HAP-1 (cell line): ENCODE data around the gene SPRED2.

ENCODE experiments used
- DNase-seq, 2 experiments: peaks; one replicate each; pipeline ENCODE4 v3.0.0-alpha.2; 2016 to 2020; ENCODE audit warnings: low spot score in 2 of 2
- H3K27me3 ChIP-seq: fragments of 250-450 bp; sonication (Bioruptor Pico); 2 replicates; pipeline ENCODE4 v1.5.1; 2020; ENCODE audit warnings: low read depth, mild to moderate bottlenecking, moderate library complexity
- H3K36me3 ChIP-seq: fragments of 250-450 bp; sonication (Bioruptor Pico); replicated peaks from 2 replicates; pipeline ENCODE4 v1.5.1; 2020; ENCODE audit warnings: mild to moderate bottlenecking
- H3K4me1 ChIP-seq: fragments of 250-450 bp; sonication (Bioruptor Pico); 2 replicates; pipeline ENCODE4 v1.5.1; 2020; ENCODE audit warnings: mild to moderate bottlenecking
- H3K4me3 ChIP-seq: fragments of 250-450 bp; sonication (Bioruptor Pico); 2 replicates; pipeline ENCODE4 v1.5.1; 2020; ENCODE audit warnings: mild to moderate bottlenecking, moderate library complexity
- H3K9me3 ChIP-seq: fragments of 250-450 bp; sonication (Bioruptor Pico); 2 replicates; pipeline ENCODE4 v1.5.1; 2020; ENCODE audit warnings: mild to moderate bottlenecking, moderate library complexity
- in situ Hi-C: fragments of 300-500 bp; cut with MboI; formaldehyde crosslinking; loops from 3 replicates; pipeline ENCODE4 v1.14.3; 2020; ENCODE audit warnings: low sequenced_read_pairs, inconsistent platforms, mixed read lengths

SPRED2 gene

GRCh38 chr2:65432227-65433190 lies at the start of gene SPRED2:
TSS of gene SPRED2 (minus strand) at chr2:65432599. CDS start at chr2:65431987, 612 bp downstream.
- Histone ChIP-seq H3K36me3 (no peaks in the 10 kb centered on the region; the same call in 1 of the 2 replicates), H3K4me1 (peaks cover 14% of the 10 kb centered on the region), H3K9me3 (no peaks in the 10 kb centered on the region), H3K4me3 (peak within 1 kb of the TSS; percentile 93), H3K27me3 (no peaks in the 10 kb centered on the region)
- in situ Hi-C loops, result no loop called here
- DNase-seq, result peak; percentile 93 to 96

GRCh38 chr2:65481961-65482360 lies 49.6 kb upstream of the SPRED2 start:
- Histone ChIP-seq H3K9me3 (no peaks in the 10 kb centered on the region), H3K27me3 (0 out of 2 replicates have a peak, but pooled peaks cover 3% of the 10 kb centered on the region), H3K4me1 (no peaks in the 10 kb centered on the region), H3K36me3 (no peaks in the 10 kb centered on the region), H3K4me3 (no peak overlapping the region)
- no peak for DNase-seq
- in situ Hi-C loops, result no loop called here

GRCh38 chr2:65479524-65479923 lies 47.1 kb upstream of the SPRED2 start:
- no peaks in the 10 kb centered on the region for H3K36me3 ChIP-seq
- H3K4me1 ChIP-seq, result no peaks in the 10 kb centered on the region
- no peak overlapping the region for H3K4me3 ChIP-seq
- no peak for DNase-seq
- H3K9me3 ChIP-seq, result no peaks in the 10 kb centered on the region
- H3K27me3 ChIP-seq, result 0 out of 2 replicates have a peak, but pooled peaks cover 3% of the 10 kb centered on the region
- in situ Hi-C loops, result no loop called here

GRCh38 chr2:65478498-65479135 lies 46.2 kb upstream of the SPRED2 start:
- Histone ChIP-seq H3K4me3 (no peak overlapping the region), H3K36me3 (no peaks in the 10 kb centered on the region), H3K4me1 (no peaks in the 10 kb centered on the region), H3K9me3 (no peaks in the 10 kb centered on the region), H3K27me3 (0 out of 2 replicates have a peak, but pooled peaks cover 3% of the 10 kb centered on the region)
- in situ Hi-C loops, result no loop called here
- DNase-seq, result no peak

GRCh38 chr2:65477590-65477989 lies 45.2 kb upstream of the SPRED2 start:
- H3K36me3 ChIP-seq, result no peaks in the 10 kb centered on the region
- H3K4me1 ChIP-seq, result no peaks in the 10 kb centered on the region
- no peak overlapping the region for H3K4me3 ChIP-seq
- no peak for DNase-seq
- H3K9me3 ChIP-seq, result no peaks in the 10 kb centered on the region
- H3K27me3 ChIP-seq, result 0 out of 2 replicates have a peak, but pooled peaks cover 3% of the 10 kb centered on the region
- in situ Hi-C loops, result no loop called here

- in situ Hi-C loops, result no loop called here
- 0 out of 2 replicates have a peak, but pooled peaks cover 3% of the 10 kb centered on the region for H3K27me3 ChIP-seq
- no peaks in the 10 kb centered on the region for H3K36me3 ChIP-seq
- no peak overlapping the region for H3K4me3 ChIP-seq
- no peaks in the 10 kb centered on the region for H3K9me3 ChIP-seq
- H3K4me1 ChIP-seq, result no peaks in the 10 kb centered on the region
- no peak for DNase-seq
Observed at GRCh38 chr2:65476778-65477177, 44.4 kb upstream of the SPRED2 start.

GRCh38 chr2:65475000-65475399 lies 42.6 kb upstream of the SPRED2 start:
- no peaks in the 10 kb centered on the region for H3K9me3 ChIP-seq
- in situ Hi-C loops, result no loop called here
- no peaks in the 10 kb centered on the region for H3K36me3 ChIP-seq
- no peaks in the 10 kb centered on the region for H3K4me1 ChIP-seq
- H3K27me3 ChIP-seq, result 0 out of 2 replicates have a peak, but pooled peaks cover 3% of the 10 kb centered on the region
- no peak overlapping the region for H3K4me3 ChIP-seq
- no peak for DNase-seq

GRCh38 chr2:65473045-65473444 lies 40.6 kb upstream of the SPRED2 start:
- H3K9me3 ChIP-seq, result no peaks in the 10 kb centered on the region
- in situ Hi-C loops, result no loop called here
- no peak for DNase-seq
- H3K4me1 ChIP-seq, result no peaks in the 10 kb centered on the region
- H3K36me3 ChIP-seq, result no peaks in the 10 kb centered on the region
- H3K4me3 ChIP-seq, result no peak overlapping the region
- 0 out of 2 replicates have a peak, but pooled peaks cover under 1% of the 10 kb centered on the region for H3K27me3 ChIP-seq

- Histone ChIP-seq H3K36me3 (no peaks in the 10 kb centered on the region), H3K9me3 (no peaks in the 10 kb centered on the region), H3K27me3 (no peaks in the 10 kb centered on the region), H3K4me3 (no peak overlapping the region), H3K4me1 (no peaks in the 10 kb centered on the region)
- in situ Hi-C loops, result no loop called here
- no peak for DNase-seq
Observed at GRCh38 chr2:65471409-65471808, 39.0 kb upstream of the SPRED2 start.

GRCh38 chr2:65466551-65466950 lies 34.2 kb upstream of the SPRED2 start:
- H3K36me3 ChIP-seq, result no peaks in the 10 kb centered on the region
- in situ Hi-C loops, result no loop called here
- H3K9me3 ChIP-seq, result no peaks in the 10 kb centered on the region
- H3K27me3 ChIP-seq, result no peaks in the 10 kb centered on the region
- no peak for DNase-seq
- no peak overlapping the region for H3K4me3 ChIP-seq
- no peaks in the 10 kb centered on the region for H3K4me1 ChIP-seq

GRCh38 chr2:65465857-65466256 lies 33.5 kb upstream of the SPRED2 start:
- no peaks in the 10 kb centered on the region for H3K9me3 ChIP-seq
- no peaks in the 10 kb centered on the region for H3K4me1 ChIP-seq
- H3K27me3 ChIP-seq, result no peaks in the 10 kb centered on the region
- DNase-seq, result no peak
- in situ Hi-C loops, result no loop called here
- no peak overlapping the region for H3K4me3 ChIP-seq
- H3K36me3 ChIP-seq, result no peaks in the 10 kb centered on the region

GRCh38 chr2:65465124-65465523 lies 32.7 kb upstream of the SPRED2 start:
- DNase-seq, result no peak
- Histone ChIP-seq H3K4me3 (no peak overlapping the region), H3K36me3 (no peaks in the 10 kb centered on the region), H3K27me3 (no peaks in the 10 kb centered on the region), H3K9me3 (no peaks in the 10 kb centered on the region), H3K4me1 (no peaks in the 10 kb centered on the region)
- in situ Hi-C loops, result no loop called here

GRCh38 chr2:65464604-65465003 lies 32.2 kb upstream of the SPRED2 start:
- Histone ChIP-seq H3K4me3 (no peak overlapping the region), H3K4me1 (no peaks in the 10 kb centered on the region), H3K27me3 (no peaks in the 10 kb centered on the region), H3K9me3 (no peaks in the 10 kb centered on the region), H3K36me3 (no peaks in the 10 kb centered on the region)
- in situ Hi-C loops, result no loop called here
- DNase-seq, result no peak

GRCh38 chr2:65458999-65459398 lies 26.6 kb upstream of the SPRED2 start:
- Histone ChIP-seq H3K27me3 (no peaks in the 10 kb centered on the region; the same call in none of the 2 replicates), H3K4me1 (no peaks in the 10 kb centered on the region), H3K36me3 (no peaks in the 10 kb centered on the region), H3K4me3 (no peak overlapping the region), H3K9me3 (no peaks in the 10 kb centered on the region)
- in situ Hi-C loops, result no loop called here
- DNase-seq, result no peak
